TTC549 (cell line): Measurements from ENCODE around the gene SPSB4.
"Not testable (repeated sequence)": the region's sequence is repeated elsewhere in the genome, so short reads cannot be mapped to it uniquely, and the experiment has no call there.

ENCODE experiments used
- FAIRE-seq: peaks from 2 replicates; lab custom pipeline; 2012; peaks lifted over from hg19 to GRCh38; lab: Jason Lieb, UNC

Gene SPSB4

GRCh38 chr3:141095546-141095937 is 44.4 kb downstream of the SPSB4 start:
- FAIRE-seq, result no peak

DNA sequence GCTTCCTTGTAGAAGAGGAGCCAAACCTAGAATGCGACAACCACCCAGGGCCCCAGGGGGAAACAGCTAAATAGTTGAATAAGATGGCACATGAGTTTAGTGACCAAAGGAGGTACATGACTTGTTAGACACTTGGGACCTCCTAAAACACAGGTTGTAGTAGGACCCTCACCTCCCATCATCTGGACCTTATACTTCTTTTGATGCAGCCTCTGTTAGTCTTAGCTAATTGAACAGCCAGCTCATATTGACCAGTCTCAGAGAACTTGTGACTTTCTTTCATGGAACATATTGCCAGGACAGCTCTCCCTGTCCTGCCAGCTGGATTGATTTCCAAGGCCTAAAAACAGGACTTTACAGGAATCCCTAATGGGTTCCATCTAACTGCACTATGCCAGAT is 45.0 kb downstream of the SPSB4 start:
- no peak for FAIRE-seq

DNA sequence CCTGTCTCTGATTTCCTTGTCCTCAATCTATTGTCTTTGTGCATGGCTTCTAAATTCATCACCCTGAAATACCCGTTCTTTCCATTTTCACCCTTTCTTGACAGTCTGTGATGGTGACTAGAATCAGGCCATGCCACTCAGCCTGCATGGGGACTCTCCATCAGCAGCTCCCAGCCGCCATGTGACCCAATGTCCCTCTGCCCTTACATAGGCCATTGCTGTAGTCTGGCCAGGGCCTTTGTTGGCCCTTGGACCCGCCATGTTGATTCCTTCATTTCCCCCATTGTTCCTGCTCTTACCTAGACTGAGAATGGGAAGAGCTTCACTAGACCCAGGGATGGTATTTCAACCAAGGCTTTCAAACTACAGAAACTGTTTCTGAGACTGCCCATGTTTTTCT is 45.8 kb downstream of the SPSB4 start:
- no peak for FAIRE-seq

DNA sequence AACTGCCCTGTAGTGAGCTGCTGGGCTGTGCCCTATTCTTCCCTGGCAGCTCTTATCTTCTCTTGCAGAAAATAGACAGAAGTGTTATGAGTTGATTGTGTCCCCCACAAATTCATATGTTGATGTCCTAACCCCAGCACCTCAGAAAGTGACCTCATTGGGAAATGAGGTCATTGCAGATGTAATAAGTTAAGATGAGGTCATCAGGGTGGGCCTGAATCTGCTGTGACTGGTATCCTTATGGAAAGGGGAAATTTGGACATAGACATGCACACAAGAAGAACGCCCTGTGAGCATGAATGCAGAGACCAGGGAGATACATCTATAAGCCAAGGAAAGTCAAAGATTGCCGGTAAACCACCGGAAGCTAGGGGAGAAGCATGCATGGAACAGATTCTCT is 49.0 kb downstream of the SPSB4 start:
- no peak for FAIRE-seq

DNA sequence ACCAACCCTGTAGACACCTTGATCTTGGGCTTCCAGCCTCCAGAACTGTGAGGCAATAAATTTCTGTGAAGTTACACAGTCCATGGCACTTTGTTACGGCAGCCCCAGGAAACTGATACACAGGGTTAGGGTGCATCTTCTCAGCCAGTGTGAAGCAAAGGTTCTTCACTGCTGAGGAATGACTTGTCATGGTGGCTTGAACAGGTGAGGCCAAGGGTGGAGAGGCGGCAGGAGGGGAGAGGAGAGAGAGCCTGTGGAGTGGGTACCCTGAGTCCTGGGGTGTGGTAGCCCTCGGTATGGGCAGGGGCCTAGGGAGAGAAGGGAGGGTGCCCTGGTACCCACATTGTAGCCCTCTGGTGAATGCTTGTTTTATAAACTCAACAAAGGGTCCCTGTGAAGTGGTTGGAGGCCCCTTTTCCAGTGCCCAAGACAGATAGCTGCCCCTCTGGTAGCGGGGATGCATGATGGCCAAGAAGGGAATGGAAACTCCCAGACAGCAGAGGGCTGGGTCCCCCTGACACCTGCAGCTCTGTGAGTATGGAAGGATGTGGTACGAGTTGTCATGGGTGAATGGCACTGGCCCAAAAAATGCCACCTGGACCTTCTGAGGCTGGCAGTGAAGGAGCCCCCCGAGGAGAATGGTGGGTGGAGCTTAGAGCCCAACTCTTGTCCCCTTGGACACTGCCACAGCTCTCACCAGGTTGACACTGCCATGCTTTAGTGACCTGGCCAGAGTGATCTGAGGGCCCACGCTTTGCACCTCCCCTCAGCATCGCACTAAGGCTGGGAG is 49.6 kb downstream of the SPSB4 start:
- FAIRE-seq, result no peak

DNA sequence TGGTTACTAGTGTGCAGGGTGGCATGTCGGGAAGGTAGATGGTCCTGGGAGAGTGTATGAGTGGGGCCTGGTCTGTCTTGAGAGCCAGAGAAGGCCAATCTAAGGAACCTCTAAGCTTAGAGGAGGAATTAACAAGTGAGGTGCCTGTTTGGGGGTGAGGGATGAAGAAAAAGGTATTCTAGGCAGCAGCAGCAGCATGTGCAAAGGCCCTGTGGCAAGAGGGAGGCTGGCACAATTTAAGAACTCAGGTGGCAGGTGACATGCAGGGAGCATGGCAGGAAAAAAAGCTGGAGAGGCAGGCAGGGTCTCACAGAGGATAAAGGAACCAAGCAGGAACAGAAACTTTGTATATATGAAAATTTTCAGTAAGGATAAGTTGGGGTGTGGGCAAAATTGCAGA is 51.2 kb downstream of the SPSB4 start:
- no peak for FAIRE-seq

GRCh38 chr3:141103067-141103466 is 51.9 kb downstream of the SPSB4 start:
- no peak for FAIRE-seq

DNA sequence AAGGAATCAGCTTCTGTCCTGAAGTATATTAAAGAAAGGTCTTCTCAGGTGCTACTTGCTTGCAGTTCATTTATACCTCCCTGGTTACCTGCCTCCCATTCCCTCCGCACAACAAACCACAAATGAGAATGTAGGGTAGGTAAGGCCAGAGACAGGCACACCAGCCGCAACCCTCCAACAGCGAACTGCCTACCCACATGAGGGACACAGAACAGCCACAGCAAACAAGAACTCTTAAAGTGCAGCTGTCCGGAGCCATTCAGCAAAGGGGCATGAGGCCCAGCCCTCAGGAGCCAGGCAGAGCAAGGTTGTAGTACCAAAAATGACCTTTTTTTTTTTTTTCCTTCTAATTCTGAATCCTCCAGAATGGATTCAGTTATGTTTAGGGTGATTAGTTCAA is 52.4 kb downstream of the SPSB4 start:
- no peak for FAIRE-seq

DNA sequence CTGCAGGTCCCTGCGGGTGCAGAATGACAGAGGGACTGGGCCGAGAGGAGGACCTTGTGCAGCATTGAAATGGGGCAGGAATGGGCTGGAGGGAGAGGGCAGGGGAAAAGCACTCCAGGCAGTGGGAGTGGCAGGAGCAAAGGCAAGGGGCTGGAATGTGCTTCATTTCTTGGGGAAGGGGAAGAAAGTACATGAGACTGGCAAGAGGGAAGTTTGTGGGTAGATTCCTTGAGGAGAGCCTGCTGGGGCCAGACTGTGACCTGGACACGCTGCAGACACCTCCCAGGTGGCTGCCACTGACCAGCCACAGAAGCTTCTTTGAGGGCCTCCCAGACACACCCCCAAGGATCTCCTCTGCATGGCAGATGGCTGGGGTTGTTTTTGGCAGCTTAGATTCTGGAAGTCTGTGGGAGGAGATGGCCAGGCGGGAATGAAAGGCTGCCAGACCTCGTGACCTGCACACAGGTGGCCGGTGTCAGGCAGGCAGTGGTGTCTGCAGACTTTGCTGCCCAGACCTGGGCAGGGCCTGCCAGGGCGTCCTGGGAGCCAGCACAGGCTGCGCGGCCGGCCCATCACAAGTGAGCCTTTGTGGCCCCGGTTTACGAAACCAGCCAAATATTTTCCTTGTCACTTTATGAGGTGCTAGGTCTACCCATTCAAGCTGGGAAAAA is 53.1 kb downstream of the SPSB4 start:
- FAIRE-seq, result no peak

- peak; percentile 85 for FAIRE-seq
Measured at GRCh38 chr3:141105828-141106628, 54.9 kb downstream of the SPSB4 start.

DNA sequence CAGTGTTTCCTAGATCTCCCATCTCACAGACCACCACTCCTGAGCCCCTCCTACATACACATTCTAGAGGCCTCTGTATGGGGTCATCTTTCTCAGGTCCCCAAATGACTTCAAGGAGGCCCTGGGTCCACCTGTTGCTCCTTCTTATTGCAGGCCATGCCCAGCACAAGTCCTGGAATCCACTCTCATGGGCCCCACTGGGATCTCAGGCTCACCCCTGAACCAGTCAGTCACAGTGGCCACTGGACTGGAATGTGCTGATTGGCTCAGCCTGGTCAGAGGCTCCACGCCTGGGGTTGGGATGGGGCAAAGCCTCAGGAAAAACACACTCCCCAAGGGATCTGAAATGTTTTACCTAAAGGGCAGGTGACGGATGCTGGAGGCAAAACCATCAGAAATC is 55.7 kb downstream of the SPSB4 start:
- no peak for FAIRE-seq

DNA sequence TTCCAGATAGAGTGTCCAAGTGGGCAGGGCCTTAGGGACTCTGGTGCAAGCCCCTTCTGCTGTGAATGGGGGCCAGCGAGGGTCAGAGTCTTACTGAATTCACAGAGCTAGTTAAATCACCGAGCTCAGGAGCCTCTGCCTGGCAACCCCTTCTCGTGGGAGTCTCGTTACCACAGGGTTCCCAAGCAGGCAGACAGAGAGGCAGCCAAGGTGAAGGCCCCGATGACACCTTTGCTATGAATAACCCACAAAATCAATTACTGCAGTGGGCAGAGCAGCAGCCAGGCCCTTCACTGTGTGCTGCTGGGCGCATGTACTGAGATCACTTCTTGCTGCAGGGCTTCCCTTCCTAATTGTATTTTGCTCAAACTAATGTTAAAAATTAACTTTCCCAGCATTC is 56.9 kb downstream of the SPSB4 start:
- no peak for FAIRE-seq

DNA sequence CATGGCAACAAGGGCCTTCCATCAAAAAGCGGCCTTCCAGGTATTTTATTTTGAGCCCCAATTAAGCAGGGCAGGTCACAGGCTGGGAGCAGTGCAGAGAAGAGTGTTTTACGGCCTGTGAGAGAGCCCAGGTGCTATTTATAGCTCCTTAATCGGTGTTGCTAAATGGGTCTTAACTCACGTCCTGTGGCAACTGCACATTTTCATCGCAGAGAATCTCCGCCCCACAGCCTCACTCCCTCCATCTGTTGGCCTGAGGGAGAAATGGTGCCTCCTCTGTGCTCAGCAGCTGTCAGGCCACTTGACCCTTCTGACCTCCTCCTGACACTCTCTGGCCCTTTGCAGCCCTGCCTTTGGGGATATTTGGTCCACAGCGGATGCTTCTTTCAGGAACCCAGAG is 58.6 kb downstream of the SPSB4 start:
- no peak for FAIRE-seq

- no peak for FAIRE-seq
Measured at GRCh38 chr3:141110322-141110721, 59.2 kb downstream of the SPSB4 start.

DNA sequence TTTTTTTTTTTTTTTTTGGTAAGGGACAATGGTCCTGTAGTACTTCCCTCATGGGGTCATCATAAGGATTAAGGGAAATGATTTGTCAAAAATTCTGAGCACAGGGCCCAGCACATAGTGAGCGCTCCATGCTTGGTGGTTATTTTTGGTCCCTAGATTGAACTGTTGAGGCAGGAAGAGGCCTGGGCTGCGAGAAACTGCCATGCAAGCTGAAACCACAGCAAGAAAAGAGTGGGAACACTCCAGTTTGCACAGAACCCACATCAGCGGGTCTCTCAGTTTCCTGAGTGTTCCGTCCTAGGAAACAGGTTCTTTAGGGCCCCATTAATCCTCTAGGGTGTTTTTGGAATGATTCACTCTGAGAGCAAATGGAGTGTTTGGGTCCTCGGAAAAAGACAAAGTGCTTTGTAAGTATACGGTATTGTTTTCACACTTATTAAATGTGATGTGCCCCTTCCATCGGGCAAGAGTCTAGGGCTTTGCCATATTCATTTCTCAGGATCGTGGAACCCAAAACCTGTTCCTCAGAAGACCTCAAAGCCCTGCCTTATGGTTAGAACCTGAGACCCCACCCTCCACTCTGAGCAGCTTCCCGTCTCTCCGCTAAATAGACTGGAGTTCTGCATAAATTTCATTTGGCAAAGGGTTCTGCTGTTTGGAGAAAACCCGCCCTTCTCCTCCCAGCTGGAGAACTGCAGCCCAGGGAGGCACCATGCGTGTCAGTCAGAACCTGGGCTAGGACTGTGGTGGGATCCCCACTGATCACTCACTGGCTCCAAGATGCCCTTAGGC is 60.4 kb downstream of the SPSB4 start:
- no peak for FAIRE-seq

- no peak for FAIRE-seq
Measured at GRCh38 chr3:141112686-141113297, 61.6 kb downstream of the SPSB4 start.

- not testable (repeated sequence) for FAIRE-seq
Measured at GRCh38 chr3:141113680-141114079, 62.5 kb downstream of the SPSB4 start.

GRCh38 chr3:141114179-141114745 is 63.1 kb downstream of the SPSB4 start:
- FAIRE-seq, result no peak

DNA sequence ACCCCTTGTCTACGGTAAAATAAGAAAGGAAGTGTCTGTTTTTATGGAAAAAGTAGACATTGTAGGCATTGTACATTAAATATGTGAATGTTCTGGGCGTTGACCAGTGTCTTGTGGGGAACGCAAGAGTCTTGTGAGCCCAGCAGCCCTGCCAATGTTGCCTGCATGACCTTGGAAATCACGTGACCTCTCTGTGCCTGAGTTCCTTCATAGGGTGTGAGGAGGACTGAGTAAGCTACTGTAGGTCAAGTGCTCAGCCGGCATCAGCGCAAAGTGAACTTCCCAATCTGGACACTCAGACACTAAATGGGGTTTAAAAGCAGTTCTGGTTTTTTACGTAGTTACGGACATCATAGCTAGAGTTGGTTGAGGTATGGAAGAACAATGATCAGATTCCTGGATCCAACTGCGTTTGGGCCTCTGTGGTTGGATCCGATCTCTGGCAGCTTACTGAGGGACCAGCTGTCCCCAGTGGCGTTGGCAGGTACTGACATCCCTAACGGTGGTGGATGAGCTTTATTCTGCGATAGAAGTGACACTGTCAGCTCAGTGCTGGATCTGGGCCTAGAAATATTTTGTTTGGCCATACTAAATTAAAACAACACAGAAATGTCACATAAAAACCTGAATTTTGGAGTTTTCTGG is 63.8 kb downstream of the SPSB4 start:
- no peak for FAIRE-seq

DNA sequence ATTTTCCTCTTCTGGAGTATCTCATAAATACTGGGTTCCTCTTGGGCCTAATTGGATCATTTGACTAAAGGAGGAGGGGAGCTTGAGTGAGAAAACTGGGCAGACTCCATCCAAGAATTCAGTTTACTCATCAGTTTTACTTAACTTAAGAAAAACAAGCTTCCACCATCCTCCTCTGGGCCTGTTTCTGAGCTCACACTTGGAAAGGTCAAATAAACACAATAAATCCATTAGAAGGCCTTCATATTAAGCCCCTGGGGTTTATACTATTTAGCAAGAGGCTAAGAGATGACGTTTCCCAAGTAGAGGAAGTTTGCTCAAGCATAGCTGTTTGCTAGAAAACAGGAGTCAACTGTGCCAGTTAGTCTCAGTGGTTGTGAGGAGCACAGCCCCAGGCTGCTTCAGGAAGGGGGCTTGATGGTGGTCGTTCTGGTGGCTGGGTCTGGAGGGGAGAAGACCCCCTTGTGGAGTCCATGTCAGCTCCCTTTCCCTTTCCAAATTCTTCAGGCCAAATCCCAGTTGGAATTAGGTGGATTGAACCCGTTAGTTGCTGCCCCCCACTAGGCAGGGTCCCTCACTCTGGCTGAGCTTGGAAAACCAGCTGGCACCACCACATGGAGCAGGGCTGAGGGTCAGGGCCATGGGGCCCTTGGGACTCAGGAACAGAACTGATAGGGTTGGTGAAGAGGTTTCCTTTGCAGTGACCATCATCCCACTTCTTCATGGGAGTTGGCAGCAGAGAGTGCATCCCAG is 64.8 kb downstream of the SPSB4 start:
- FAIRE-seq, result no peak
